GM12875 (cell line): Measurements from ENCODE around the gene ZNF48.

Source experiments
- H3K4me3 ChIP-seq: one replicate; pipeline ENCODE4 v1.5.1; 2011; ENCODE audit warnings: low read depth, low read length, control low read depth
- CTCF ChIP-seq: IDR thresholded peaks from 2 replicates; pipeline ENCODE4 v1.5.1; 2011; ENCODE audit warnings: low read depth, mild to moderate bottlenecking, control low read depth, inconsistent platforms, low read length, moderate library complexity, borderline replicate concordance; ENCODE audit not compliant: insufficient read depth

The ZNF48 gene

GRCh38 chr16:30380072-30380802, 15.0 kb upstream of the ZNF48 start:
- TF ChIP-seq CTCF, result no peak
- no peak overlapping the region for H3K4me3 ChIP-seq

GRCh38 chr16:30380803-30381208, 14.4 kb upstream of the ZNF48 start:
- no peak overlapping the region for H3K4me3 ChIP-seq
- no peak for TF ChIP-seq CTCF

GRCh38 chr16:30381291-30382041, 13.8 kb upstream of the ZNF48 start:
- no peak for TF ChIP-seq CTCF
- H3K4me3 ChIP-seq, result peak overlapping the region; percentile 59

GRCh38 chr16:30382111-30382881, 12.9 kb upstream of the ZNF48 start, which contains the start of gene SEPTIN1:
TSS of gene SEPTIN1 (minus strand) at chr16:30382561. CDS start at chr16:30382542, 19 bp downstream.
- H3K4me3 ChIP-seq, result peak within 1 kb of the TSS; percentile 59
- no peak for TF ChIP-seq CTCF

- no peak for TF ChIP-seq CTCF
- no peak overlapping the region for H3K4me3 ChIP-seq
Measured at GRCh38 chr16:30383521-30383920, 11.7 kb upstream of the ZNF48 start.

- H3K4me3 ChIP-seq, result peak overlapping the region; percentile 73
- TF ChIP-seq CTCF, result no peak
Measured at GRCh38 chr16:30394592-30395154, 547 bp upstream of the ZNF48 start.
